GM12872 (cell line): Measurements from ENCODE around the gene PANK4.

Source experiments
- CTCF ChIP-seq: IDR thresholded peaks from 3 replicates; pipeline ENCODE4 v1.5.1; 2011; ENCODE audit warnings: low read depth, mild to moderate bottlenecking, low read length, moderate library complexity; ENCODE audit not compliant: insufficient read depth

PANK4 gene

DNA sequence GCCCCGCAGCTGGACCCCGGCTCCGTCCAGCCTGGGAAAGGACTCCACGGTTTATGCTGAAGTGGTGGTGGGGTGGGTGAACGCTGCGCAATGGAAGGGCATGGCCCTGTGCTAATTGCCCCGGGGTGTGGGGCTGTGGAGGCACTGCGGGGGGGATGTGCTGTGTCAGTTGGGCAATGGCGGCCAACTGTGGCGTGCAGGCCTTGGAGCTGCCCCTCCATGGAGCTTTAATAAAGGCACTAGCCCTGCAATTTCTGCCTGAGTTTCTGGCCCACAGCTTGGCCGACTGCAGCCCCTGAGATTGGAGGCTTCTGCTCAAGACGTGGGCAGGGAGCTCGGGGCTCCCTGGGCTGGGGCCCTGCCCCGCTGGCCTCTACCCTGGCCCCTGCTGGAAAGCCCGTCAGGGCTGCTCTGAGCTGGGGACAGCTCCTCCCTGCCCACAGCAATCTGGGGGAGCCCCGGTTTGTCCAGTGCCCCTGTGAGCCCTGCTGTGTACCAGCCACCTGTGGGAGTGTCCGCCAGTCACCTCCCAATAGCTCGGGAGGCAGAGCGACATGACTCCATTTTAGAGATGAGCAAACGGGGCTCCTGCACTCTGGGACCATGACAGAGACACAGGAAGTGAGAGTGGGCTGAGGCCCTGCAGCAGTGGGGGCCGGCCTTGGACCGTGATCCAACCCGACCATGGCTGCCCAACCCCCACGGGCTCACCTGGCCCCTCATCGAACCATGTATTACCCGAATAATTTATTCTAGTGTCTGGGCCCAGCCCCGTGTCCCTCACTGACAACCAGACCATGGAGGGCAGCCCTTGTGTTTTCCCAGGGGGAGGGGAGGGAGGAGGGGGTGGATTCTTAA is 21.0 kb upstream of the PANK4 start:
- no peak for TF ChIP-seq CTCF

DNA sequence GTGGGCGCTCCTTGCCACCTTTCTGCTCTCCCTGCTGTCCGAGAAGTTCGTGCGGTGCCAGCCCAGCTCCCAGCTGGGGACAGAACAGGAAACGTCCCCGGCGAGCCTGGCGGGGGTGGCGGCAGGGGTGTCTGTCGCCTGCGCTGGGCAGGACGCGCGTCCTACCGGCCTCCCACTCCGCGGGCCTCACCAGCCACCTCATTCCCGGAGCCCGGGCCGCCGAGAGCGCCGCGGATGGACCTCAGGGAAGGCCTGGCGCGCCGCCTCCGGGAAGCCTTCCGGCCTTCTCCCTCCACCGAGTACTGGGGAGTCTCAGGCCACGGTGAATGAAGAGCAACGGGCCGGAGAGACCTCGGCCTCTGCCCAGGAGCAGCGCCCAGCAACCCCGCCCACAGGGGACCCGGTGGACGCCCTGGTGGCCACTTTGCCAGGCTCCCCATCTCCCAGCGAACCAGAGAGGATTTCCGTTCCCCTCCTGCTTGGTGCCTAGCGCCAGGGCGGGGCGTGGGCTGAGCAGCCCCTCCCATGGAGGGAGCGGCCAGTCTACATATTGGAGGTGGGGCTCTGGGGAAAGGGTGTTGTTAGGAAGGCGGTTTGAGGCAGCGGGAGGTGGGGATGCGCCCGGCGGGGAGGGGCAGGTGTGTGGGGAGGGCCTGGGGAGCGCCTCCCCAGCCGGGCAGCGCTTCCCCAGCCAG is 20.3 kb upstream of the PANK4 start:
- TF ChIP-seq CTCF: no peak

- no peak for TF ChIP-seq CTCF
Observed at GRCh38 chr1:2545754-2546514, 19.5 kb upstream of the PANK4 start.

DNA sequence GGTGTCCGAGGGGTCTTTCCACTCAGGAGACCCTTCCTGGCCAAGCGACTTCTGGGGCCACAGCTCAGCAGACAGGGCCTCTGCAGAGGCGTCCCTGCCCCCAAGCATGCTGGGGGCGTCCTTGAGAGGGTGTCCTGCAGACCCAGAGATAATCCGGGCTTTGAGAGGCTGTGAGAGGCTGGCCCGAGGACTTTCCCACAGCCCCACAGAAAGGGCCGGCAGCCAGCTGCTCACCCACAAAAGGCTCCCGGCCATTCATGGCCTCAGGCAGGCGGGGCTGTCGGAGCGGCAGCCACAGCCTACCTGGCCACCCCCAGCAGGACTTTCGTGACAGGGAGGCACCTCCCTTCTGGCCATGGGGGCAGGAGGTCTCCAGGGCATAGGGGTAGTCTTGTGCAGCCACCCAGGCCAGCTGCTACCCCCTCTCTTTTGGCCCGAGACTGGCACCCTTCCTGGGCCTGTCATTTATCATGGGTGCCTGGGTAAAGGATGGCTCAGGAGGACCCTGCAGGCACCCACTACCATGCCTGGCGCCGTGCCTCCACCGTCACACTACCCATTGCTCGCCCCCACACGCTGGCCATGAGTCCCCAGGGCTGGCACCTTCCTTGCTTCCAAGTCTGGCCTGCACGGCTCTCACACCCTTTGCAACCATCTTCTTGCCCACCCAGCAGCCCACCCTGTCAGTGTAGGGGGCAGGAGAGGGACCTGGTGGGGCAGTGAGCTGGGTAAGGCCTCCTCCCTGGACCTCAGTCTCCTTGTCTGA is 18.7 kb upstream of the PANK4 start:
- no peak for TF ChIP-seq CTCF

DNA sequence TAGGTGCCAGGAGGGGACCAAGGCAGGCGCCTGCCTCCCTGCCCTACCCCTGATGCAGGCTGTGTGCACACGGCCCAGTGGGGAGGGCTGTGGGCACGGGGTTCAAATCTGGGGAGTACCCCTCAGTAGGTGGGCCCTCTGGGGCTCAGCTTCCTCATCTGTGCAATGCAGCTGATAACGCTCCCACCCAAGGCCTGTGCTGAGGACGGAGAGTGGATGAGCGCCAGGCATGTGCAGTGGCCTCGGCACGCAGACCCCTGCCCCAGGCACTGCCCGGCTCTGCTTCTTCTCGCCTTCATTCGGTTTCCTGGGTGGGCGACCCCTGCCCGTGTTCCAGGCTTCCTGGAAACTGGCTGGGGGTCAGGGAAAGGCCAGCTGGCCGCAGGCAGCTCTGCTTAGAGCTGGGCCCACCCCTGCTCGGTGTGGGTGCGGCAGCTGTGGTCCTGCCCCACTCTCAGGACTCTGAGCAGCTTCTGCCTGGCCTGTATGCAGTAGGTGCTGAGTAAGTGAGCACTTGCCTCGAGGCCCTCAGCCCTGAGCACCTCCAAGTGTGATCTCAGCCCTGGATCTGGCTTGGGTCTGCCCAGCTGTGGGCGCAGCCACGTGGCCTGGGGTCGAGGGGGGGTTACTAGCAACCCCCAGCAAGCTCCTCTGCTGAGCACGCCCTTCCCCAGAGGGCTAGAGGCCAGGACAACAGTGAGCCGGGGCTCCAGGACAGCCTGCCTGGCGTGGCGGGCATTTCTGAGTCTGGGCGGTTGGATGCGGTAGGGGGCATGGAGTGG is 17.9 kb upstream of the PANK4 start:
- no peak for TF ChIP-seq CTCF

GRCh38 chr1:2543543-2544092 is 17.2 kb upstream of the PANK4 start:
- TF ChIP-seq CTCF: no peak
